Activated CD4-positive, alpha-beta T cell treated with anti-CD3 and anti-CD28 coated beads, Interleukin-2, amount 50 U/mL, for 4 hours (primary cell): ENCODE measurements around the gene KCNC3.
A peak's percentile ranks its signal among the peaks of the same experiment; 100 is the strongest.

Source experiments
- DNase-seq, 2 experiments: peaks; one replicate each; pipeline ENCODE4 v3.0.0-alpha.2; 2020

Gene KCNC3

DNA sequence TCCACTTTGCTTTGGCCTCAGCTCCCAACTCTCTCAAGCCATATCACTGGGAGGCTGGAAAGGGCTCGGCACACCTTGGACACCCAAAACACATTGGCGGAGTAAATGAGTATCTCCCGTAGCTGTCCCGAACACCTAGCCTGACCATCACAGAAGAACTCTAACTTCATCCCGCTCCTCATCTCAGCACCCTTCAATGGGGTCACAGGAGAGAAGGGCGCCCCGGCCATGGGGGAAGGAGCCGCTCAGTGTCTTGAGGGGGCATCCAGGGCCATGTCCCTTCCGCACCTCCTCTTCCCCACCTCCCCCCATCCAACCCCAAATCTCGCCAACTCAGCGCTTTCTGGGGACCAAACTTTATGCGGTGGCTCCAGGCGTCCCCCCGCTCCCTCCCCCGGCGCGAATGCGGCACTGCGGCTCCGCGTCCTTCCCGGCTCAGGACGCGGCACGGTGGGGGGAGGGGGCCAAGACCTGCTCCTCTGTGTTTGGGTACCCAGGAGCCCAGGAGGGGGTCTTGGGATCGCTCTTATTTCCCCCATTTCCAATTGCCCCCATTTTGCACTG lies 3.0 kb downstream of the KCNC3 start:
- no peak for DNase-seq

DNA sequence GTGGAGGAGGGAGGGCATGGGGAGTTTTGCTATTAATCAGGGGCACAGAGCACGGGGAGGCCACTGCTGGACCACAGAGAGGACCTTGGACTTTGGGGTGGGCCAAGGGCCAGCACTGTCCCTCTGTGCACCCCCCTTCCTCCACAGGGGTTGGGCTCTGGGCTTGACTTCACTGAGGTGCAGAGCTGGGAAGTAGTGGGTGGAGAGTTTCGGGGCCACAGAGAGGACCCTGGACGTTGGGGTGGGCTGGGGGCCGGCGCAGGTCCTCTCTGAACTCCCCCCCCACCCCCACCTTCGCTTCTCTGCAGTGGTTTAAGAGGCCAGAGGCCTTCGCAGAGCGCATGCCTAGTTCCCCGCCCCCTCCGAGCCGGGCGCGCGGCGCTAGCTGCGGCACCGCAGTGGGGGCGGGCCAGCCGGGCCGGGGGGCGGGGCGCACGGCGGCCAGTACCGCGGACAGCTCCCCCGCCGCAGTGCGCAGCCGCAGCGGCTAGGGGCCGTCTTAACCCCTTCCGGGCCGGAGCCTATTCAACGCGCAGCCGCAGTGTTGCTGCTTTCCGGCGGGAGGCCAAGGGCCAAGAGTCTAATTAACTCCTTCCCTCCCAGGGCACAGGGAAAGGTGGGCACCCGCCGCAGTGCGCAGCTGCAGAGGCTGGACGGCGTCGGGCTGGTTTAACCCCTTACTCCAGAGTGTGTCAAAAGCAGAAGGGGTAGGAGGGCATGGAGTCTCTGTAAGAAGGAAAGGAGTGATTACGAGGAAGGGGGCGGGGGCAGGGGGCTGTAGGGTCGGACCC lies 3.7 kb downstream of the KCNC3 start:
- peak; percentile 45 to 53 for DNase-seq

DNA sequence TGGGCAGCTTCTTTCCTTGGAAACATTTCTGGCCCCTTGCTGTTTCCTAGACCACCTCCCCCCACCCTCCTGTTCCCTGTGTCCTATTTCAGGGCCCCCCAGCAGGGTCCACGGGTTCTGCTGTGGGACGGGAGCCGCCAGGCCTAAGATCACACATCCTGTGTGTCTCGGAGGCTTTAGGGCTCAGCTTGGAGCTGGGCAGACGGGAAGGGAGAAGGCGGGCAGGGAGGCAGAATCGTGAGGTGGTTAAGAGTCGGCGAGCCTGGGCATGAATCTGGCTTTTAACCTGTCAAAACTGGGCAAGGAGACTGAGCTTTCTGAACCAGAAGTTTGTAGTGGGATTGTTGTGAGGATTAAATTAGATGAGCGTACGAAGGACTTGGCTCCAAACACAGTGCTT lies 4.8 kb downstream of the KCNC3 start:
- no peak for DNase-seq

DNA sequence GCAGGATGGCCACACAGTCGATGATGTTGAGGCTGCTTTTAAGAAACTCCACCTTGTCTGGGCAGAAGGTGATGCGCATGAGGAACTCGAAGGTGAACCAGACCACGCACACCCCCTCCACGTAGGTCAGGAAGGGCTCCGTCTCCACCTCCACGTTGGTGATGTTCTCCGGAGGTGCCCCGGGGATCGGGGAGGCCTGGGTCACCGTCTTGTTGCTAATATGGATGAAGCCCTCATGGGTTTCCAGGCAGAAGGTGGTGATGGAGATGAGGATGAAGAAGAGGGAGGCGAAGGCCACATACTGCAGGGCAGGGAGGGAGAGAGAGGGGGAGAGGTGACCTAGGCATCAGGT lies 5.4 kb downstream of the KCNC3 start:
- no peak for DNase-seq

DNA sequence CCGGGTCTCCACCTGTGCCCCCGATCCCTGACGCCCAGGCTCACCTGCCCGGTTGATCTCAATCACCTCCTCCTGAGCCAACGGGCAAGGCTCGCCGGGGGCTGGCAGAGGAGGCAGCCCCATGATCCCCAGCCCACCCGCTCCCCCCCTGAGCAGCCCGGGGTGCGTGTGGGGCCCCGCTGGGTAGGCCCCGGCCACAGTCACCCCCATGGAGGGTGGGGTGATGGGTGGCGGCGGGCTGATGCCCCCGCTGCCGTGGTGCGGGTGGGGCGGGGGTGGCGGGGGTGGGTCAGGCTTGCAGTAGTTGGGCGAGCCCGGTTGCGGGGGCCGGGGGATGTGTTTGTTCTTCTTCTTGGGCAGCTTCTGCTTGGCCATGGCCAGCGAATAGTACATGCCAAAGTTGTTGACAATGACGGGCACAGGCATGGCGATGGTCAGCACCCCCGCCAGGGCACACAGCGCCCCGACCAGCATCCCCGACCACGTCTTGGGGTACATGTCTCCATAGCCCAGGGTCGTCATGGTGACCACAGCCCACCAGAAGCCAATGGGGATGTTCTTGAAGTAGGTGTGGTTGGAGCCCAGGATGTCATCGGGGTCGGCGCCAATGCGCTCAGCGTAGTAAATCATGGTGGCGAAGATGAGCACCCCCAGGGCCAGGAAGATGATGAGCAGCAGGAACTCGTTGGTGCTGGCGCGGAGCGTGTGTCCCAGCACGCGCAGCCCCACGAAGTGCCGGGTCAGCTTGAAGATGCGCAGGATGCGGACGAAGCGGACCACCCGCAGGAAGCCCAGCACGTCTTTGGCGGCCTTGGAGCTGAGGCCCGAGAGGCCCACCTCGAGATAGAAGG lies 6.0 kb downstream of the KCNC3 start:
- DNase-seq = no peak

DNA sequence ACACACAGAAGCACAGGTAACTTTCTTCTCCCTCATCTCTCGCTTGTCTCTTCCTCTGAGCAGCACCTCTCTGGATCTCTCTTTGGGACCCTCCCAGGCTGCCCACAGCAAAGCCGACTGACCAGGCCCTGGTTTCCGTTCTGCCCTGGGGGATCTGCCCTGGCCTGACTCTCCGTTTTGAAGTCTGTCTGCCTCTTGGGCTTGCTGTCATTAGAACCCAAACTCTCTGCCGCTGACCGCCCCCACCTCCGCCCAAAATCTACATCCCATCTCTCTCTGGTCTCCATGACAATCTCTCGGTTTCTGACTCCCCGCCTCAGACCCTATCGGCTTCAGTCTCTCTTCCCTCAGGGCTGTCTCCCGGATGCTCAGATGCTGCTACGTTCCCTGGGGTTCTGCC lies 6.9 kb downstream of the KCNC3 start:
- DNase-seq = no peak

DNA sequence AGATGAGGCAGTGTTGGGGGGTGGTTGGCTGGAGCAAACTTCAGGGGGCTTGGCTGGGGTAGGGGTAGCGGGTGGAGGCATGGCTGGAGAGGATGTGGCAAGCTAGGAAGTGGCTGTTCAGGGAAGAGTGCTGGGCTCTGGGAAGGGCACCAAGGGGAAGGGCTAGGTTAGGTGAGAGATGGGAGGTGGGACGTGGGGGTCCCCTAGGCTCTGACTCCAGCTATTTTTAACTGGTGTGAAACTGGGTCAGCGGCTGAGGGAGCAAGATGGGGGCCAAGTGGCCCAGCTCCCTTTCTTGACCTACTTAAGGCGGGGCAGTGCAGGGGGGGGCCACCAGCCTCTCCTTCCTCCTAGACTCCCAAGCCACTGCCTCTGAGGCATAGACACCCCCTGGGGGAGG lies 7.3 kb downstream of the KCNC3 start:
- no peak for DNase-seq

DNA sequence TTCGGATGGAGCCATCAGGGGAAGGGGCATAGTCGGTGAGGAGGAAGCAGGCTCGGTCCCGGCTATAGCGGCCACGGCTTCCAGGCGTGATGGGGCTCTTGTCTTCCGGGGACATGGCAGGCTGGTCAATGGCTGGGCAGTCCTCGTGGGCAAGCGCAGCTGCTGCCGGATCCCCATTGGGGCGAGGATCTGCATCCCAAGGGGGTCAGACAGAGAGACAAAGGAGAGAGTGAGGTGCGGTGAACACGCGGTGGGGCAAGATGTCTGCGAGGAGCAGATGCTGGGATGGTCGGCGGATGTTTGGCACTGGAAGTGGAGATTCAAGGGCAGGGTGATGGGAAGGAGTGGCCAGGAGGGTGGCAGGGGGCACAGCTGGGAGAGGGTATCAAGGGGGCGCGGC lies 8.6 kb downstream of the KCNC3 start:
- DNase-seq = no peak

DNA sequence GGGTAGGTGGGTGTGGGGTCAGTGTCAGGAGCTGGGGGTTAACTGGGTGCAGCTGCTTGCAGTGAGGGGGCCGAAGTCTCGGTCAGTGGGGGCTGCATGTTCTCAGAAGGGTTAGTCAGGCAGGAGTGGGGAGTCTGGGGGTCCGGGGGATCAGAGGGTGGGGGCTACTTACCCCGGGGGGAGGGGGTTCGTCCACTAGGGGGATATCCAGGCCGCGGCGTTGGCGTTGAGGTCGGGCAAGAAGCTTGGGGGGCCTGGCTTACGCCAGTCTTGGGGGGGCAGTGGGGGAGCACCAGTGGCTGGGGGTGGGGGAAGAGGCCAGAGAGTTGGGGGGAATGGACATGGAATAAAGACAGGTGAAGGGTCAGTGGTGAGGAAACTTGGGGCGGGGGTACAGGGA lies 9.1 kb downstream of the KCNC3 start:
- DNase-seq = no peak

DNA sequence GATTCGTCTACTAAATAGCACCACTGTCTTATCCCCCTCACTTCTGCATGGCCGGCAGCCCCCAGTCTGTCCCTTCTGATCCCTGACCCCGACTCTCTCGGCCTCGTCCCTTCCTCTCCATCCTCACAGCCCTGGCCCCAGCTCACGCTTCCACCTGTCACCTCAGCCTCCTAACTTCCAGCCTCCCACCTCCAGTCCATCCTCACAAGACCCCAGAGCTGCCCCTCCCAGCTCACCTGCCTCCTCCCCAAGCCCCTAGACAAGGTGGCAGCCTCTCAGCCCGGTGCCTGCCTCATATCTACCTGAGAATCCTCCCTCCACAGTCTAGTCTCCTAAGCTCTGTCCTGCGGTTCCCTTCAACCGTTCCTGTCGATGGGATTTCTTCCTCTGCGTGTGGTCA lies 10.0 kb downstream of the KCNC3 start:
- no peak for DNase-seq

DNA sequence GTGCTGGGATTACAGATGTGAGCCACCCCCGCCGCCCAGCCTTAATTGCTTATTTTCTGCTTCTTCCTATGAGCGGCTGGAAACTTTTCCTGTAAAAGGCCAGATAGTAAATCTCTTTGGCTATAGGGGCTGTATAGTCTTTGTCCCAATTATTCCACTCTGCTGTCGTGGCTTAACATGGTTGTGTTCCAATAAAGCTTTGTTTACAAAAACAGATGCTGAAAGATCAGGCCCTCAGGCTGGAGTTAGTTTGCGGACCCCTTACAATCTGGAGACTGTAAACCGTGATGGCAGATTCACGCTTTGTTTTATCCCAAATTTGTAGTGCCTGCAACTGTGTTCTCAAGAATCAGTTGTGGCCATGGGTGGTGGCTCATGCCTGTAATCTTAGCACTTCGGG lies 10.7 kb downstream of the KCNC3 start:
- DNase-seq = no peak

DNA sequence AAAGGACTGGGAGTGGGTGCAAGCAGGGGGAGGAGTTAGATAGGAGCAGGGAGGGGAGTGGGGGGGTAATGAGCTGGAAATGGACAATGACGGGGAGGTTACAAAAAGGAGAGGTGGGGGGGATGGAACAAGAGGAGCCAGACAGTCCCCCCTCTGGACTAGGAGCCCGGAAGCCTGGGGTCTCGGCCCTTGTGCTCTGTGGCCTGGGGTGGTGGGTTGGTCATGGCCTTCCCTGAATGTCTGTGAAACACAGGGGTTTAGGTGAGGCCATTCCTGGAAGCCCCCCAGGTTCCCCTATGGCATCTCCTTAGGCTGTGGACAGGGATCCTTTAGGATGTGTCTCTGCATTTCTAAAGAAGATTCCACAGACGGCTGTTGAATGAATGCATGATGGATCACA lies 12.1 kb downstream of the KCNC3 start:
- DNase-seq = no peak

DNA sequence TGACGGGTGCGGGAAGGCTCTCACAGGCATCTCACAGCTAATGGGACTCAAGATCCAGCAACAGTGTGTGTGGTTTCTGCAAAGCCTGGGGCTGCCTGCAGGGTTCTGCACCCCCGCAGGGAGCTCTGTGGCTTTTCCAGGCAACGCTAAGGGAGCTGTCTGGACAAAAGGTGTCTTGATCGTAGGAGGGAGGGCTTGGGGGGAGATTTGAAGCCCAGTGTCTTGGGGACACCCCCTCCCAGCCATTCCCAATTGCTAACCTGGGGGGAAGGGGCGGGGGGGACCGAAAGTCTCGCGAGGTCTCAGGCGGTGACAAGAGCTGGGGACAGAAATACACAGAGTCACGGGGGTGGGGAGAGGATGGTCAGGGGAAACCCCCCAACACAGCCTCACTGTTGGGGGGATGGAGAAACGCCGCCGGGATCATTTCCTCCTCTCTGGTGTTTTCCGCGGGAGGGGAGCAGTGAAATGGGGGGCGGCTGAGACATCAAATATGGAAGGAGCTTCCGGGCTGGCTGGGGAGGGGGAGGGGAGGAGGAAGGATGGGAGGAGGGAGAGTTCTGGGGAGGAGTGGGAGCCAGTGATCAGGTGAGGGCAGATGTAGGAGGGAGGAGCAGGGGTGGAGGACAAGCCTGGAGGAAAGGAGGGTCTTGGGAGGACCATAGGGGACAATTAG lies 13.3 kb downstream of the KCNC3 start:
- no peak for DNase-seq

DNA sequence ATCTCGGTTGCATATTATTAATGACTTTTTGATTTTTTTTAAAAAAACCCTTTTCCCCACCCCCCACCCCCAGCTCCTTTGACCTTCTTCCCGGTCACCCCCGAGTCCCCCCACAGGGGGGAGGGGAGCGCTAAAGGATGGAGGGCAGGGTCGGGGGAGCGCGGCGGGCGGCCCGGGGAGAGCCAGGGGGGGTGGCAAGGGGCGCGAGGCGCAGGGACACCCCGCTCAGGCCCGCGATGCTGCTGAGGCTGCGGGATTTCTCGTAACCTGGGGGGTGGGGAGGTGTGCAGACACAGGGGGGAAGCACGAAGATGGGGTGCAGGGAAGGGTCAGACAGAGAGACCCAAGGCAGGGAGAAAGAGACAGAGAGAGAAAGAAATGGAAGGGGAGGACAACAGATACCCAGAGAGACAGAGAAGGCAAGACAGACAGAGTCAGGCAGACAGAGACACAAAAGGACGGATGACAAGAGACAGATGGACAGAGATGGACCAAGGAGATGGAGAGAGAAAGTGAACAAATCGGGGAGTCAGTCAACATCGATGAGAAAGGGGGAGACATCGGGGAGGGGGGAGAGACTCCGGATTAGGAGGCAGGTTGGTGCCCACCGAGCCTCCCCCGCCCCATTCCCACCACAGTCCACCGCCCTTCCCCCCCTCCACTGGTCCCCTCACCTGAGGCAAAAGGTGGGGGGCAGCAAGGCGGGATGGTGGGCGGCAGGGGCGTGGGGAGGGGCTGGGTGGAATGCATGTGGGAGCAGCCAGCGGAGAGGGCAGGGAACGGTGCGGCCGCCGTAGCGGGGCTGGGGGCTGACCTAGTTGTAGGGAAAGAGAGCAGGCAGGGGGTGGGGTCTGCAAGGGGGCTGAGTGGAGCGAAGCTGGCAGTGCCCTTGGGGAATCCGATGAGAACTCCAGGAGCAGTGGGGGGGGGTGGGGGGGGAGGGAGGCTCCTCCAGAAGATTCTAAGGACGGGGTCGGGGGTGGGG lies 14.2 kb downstream of the KCNC3 start:
- no peak for DNase-seq

DNA sequence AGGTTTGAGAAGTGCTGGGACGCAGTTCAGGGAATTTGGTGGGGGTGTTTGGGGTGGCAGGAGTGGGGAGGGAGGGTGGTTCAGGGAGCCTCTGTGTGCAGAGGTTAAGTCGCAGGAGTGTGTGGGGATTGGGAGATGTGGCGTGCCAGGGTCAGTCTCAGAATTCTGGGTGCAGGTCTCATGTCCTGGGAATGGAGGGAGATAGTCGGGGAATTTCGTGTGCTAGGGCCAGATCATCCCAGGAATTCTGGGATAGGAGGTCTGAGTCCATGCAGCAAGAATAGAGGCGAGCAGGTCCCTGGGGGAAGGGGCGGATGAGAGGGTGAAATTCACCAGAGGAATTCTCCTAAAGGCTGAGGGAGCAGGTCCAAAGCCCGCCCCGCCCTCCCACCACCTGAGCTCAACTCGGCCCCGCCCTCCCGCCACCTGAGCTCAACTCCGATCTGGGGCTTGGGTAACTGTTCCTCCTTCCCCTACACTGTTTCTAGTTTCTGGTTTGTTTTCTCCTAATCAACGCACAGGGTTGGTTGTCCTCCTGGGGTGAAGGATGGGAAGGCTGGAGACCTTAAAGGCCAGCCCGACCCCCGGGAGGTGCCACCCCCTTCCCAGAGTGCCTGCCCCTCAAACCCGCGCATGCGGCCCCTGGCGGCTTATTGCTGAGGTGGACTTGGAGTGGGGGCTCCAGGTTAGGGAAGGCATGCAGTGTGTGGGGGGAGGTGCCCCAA lies 15.2 kb downstream of the KCNC3 start:
- DNase-seq = no peak

DNA sequence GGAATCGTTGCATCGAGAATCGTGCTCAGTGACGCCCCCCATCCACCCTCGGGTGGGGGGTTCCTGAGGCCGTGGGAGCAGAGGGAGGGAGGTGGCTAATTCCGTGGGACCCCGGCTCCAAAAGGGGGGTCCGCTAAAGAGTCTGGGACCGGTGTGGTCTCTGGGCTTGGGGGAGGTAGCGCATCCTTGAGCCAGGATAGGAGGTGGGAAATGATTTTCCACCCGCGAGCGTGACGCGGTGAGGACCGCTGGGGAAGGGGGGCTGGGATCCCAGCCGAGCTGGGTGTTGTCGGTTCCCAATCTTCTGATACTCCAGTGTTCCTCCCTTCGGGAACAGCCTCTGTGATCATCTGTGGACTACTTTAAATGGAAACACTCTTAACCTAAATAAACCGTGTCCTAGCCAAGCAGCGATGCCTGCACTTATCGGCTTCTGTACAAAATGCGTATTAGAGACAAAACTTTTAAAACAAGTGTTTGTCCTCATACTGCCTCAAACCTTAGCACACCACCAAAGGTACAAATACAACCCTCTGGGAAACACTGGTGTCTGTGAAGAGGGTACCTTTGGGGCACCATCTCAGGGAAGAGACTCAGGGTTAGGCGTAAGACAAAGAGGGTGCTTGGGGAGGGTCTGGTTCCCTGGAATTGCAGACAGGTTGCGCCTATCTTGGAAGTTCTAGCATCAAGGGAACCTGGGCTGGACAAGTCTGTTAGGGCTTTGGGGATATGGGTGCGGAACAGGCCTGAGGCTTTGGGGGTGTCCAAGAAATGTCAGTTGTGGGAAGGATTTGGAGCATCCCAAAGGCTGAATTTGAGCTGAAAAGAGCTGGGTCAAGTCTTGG lies 16.0 kb downstream of the KCNC3 start:
- DNase-seq = no peak

DNA sequence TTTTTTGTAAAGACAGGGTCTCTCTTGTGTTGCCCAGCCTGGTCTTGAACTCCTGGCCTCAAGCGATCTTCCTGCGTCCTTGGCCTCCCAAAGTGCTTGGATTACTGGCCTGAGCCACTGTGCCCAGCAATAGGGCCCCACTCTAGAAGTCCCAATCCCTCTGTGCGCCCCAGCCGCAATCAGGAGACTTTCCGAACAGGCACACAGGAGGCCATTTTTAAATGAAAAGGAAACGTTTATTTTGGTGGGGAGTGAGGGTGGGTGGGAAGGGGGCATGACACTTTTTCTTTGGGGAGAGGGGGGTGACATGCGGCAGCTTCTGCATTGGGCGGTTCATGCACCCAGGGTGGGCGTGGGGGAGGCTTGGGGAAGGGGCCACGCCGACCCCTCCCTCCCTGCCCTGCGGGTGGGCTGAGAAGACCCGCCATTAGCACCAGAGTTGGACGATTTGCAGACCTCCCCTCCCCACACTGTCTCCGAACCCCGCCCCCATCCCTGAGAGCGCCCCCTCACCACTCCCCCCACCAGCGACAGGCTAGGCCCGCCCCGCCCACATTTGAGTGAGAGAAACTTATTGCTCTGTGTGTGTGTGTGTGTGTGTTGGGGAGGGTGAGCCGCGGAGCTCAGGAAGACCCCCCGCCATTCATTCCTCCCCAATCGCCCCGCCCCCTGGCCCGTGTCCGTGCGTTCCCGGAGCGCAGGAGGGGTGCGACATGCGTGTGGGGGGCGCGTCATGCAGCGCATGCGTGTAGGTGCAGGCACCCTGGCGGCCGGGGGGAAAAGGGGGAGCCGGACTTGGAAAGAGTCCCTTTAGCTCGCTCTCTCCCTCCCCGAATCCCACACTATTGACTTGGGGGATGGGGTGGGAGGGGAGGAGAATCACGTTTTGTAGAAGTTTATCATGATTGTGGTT lies 17.2 kb downstream of the KCNC3 start:
- DNase-seq = no peak

DNA sequence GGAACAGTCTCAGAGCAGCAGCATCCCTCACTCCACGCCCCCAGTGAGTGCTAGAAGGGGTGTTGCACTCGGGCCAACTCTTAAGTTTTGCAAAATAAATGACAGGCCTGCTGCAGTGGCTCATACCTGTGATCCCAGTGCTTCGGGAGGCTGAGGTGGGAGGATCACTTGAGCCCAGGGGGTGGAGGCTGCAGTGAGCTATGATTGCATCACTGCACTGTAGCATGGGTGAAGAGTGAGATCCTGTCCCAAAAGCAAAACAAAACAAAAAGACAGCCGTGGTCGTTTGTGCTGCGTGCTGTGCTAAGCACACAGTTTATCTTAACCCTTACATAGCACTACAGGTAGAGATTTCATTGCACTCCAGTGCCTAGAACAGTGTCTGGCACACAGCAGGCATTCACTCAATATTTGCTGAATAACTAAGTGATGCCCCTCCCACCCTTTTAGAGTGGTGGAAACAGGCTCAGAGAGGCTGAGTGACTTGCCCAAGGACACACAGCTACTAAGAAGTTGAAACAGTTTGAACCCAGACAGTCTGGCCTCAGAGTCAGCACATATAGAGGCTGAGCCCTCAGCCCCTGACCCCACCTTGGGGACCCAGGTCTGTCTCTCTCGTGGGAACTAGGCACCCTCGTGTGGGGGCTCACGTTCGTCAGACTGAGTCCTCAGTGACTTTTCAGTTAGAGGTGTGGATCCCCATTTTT lies 18.3 kb downstream of the KCNC3 start:
- DNase-seq = no peak
